Measurements from ENCODE around the gene ADAM8.
"Not testable (repeated sequence)": the region's sequence is repeated elsewhere in the genome, so short reads cannot be mapped to it uniquely, and the experiment has no call there.

ADAM8 gene

GRCh38 chr10:133247681-133248333 lies 28.9 kb downstream of the ADAM8 start:
- DNase-seq: no peak

GRCh38 chr10:133246236-133246626 lies 30.4 kb downstream of the ADAM8 start:
- DNase-seq: no peak

- DNase-seq: no peak
These were observed 31.0 kb downstream of the ADAM8 start for GRCh38 chr10:133245439-133246235.

GRCh38 chr10:133243593-133243992 lies 33.1 kb downstream of the ADAM8 start:
- no peak for DNase-seq

GRCh38 chr10:133242611-133243356 lies 33.9 kb downstream of the ADAM8 start:
- DNase-seq: no peak

GRCh38 chr10:133241501-133242205 lies 35.0 kb downstream of the ADAM8 start:
- DNase-seq: no peak

GRCh38 chr10:133239990-133240389 lies 36.7 kb downstream of the ADAM8 start:
- DNase-seq: no peak

- no peak for DNase-seq
These were observed 38.2 kb downstream of the ADAM8 start for GRCh38 chr10:133238466-133238804.

- DNase-seq: no peak
These were observed 38.8 kb downstream of the ADAM8 start, which contains the start of gene VENTX for GRCh38 chr10:133237588-133238465. Gene VENTX, plus strand, starts transcription at chr10:133237855. Its CDS starts 60 bp downstream, at chr10:133237915.

GRCh38 chr10:133237241-133237587 lies 39.5 kb downstream of the ADAM8 start:
- no peak for DNase-seq

- DNase-seq: no peak
These were observed 40.0 kb downstream of the ADAM8 start for GRCh38 chr10:133236401-133237240.

- DNase-seq: no peak
These were observed 40.7 kb downstream of the ADAM8 start for GRCh38 chr10:133235932-133236331.

GRCh38 chr10:133235265-133235855 lies 41.3 kb downstream of the ADAM8 start:
- no peak for DNase-seq

- DNase-seq: not testable (repeated sequence)
These were observed 41.9 kb downstream of the ADAM8 start for GRCh38 chr10:133234796-133235195.

- no peak for DNase-seq
These were observed 44.6 kb downstream of the ADAM8 start for GRCh38 chr10:133231946-133232574.

- no peak for DNase-seq
These were observed 45.3 kb downstream of the ADAM8 start for GRCh38 chr10:133231244-133231945.

- DNase-seq: no peak
These were observed 46.1 kb downstream of the ADAM8 start for GRCh38 chr10:133230387-133231195.

- no peak for DNase-seq
These were observed 46.7 kb downstream of the ADAM8 start, which contains the start of gene UTF1 for GRCh38 chr10:133230044-133230361. Gene UTF1, plus strand, starts transcription at chr10:133230217. Its CDS starts 72 bp downstream, at chr10:133230289.

Data from activated CD4-positive, CD25-positive, alpha-beta regulatory T cell treated with anti-CD3 and anti-CD28 coated beads, Interleukin-2, amount 50 U/mL, for 72 hours (primary cell).